ENCODE measurements around the gene SPARC.
"Not testable (repeated sequence)": the region's sequence is repeated elsewhere in the genome, so short reads cannot be mapped to it uniquely, and the experiment has no call there.

Gene SPARC

GRCh38 chr5:151686674-151687407 lies at the start of gene SPARC:
Gene SPARC (minus strand): TSS chr5:151686915. CDS start chr5:151676188, 10,727 bp downstream.
- DNase-seq (ENCODE audit: low read depth in 3 of 3) = no peak

- DNase-seq (ENCODE audit: low read depth in 3 of 3) = no peak
Measured at GRCh38 chr5:151735646-151736045, 48.9 kb upstream of the SPARC start.

GRCh38 chr5:151734064-151734408 lies 47.3 kb upstream of the SPARC start:
- no peak for DNase-seq (ENCODE audit: low read depth in 3 of 3)

GRCh38 chr5:151733358-151734063 lies 46.8 kb upstream of the SPARC start:
- no peak for DNase-seq (ENCODE audit: low read depth in 3 of 3)

GRCh38 chr5:151730381-151730780 lies 43.7 kb upstream of the SPARC start:
- DNase-seq (ENCODE audit: low read depth in 3 of 3) = no peak

- not testable (repeated sequence) for DNase-seq (ENCODE audit: low read depth in 3 of 3)
Measured at GRCh38 chr5:151729597-151729996, 42.9 kb upstream of the SPARC start.

- no peak for DNase-seq (ENCODE audit: low read depth in 3 of 3)
Measured at GRCh38 chr5:151724360-151724759, 37.6 kb upstream of the SPARC start.

GRCh38 chr5:151722546-151722945 lies 35.8 kb upstream of the SPARC start:
- no peak for DNase-seq (ENCODE audit: low read depth in 3 of 3)

- no peak for DNase-seq (ENCODE audit: low read depth in 3 of 3)
Measured at GRCh38 chr5:151721812-151722391, 35.2 kb upstream of the SPARC start.

GRCh38 chr5:151721087-151721646 lies 34.5 kb upstream of the SPARC start:
- DNase-seq (ENCODE audit: low read depth in 3 of 3) = no peak

- no peak for DNase-seq (ENCODE audit: low read depth in 3 of 3)
Measured at GRCh38 chr5:151720215-151720614, 33.5 kb upstream of the SPARC start.

- no peak for DNase-seq (ENCODE audit: low read depth in 3 of 3)
Measured at GRCh38 chr5:151719228-151720000, 32.7 kb upstream of the SPARC start.

- no peak for DNase-seq (ENCODE audit: low read depth in 3 of 3)
Measured at GRCh38 chr5:151718646-151719045, 31.9 kb upstream of the SPARC start.

- DNase-seq (ENCODE audit: low read depth in 3 of 3) = no peak
Measured at GRCh38 chr5:151718153-151718552, 31.4 kb upstream of the SPARC start.

GRCh38 chr5:151717416-151717815 lies 30.7 kb upstream of the SPARC start:
- DNase-seq (ENCODE audit: low read depth in 3 of 3) = no peak

- no peak for DNase-seq (ENCODE audit: low read depth in 3 of 3)
Measured at GRCh38 chr5:151709109-151709735, 22.5 kb upstream of the SPARC start.

- DNase-seq (ENCODE audit: low read depth in 3 of 3) = no peak
Measured at GRCh38 chr5:151708126-151708525, 21.4 kb upstream of the SPARC start.

GRCh38 chr5:151707567-151707966 lies 20.9 kb upstream of the SPARC start:
- no peak for DNase-seq (ENCODE audit: low read depth in 3 of 3)

GRCh38 chr5:151706906-151707305 lies 20.2 kb upstream of the SPARC start:
- DNase-seq (ENCODE audit: low read depth in 3 of 3) = no peak

- no peak for DNase-seq (ENCODE audit: low read depth in 3 of 3)
Measured at GRCh38 chr5:151703780-151704179, 17.1 kb upstream of the SPARC start.

GRCh38 chr5:151703227-151703626 lies 16.5 kb upstream of the SPARC start:
- no peak for DNase-seq (ENCODE audit: low read depth in 3 of 3)

All from stimulated activated CD4-positive, alpha-beta T cell treated with anti-CD3 and anti-CD28 coated beads, TNF-alpha, amount 100 ng/mL, for 24 hours (primary cell).